WTC11 (cell line): Measurements from ENCODE around the gene TMEM18. TPM values are rescaled to one million over a fixed set of nuclear protein-coding genes. Genes with fewer than 3 reads are reported as not detected.
A peak's percentile ranks its signal among the peaks of the same experiment; 100 is the strongest.

Experiments
- ATAC-seq: fragments of 200-7000 bp; cut with Tn5 transposase; 2 replicates; pipeline ENCODE4 v1.10.0; 2021; ENCODE audit warnings: mild to moderate bottlenecking, moderate library complexity
- CTCF ChIA-PET: fragments of 300-600 bp; sonication (Branson Sonifier 250); formaldehyde crosslinking; loops from one replicate; lab custom pipeline; 2021; ENCODE audit warnings: antibody characterized with exemption; lab: Charles Lee
- POLR2A ChIA-PET: fragments of 350-600 bp; sonication (Branson Sonifier 250); formaldehyde crosslinking; loops from one replicate; lab custom pipeline; 2021; ENCODE audit warnings: antibody characterized with exemption; lab: Charles Lee
- DNase-seq: peaks from one replicate; pipeline ENCODE4 v3.0.0; 2021; ENCODE audit warnings: low spot score
- H3K27ac Mint-ChIP-seq: 2 replicates; pipeline ENCODE4 v1.8.0; 2021; ENCODE audit warnings: mixed read lengths
- H3K27me3 Mint-ChIP-seq: 2 replicates; pipeline ENCODE4 v1.8.0; 2021; ENCODE audit warnings: low read depth, mild to moderate bottlenecking, moderate library complexity, mixed read lengths
- H3K36me3 Mint-ChIP-seq: 2 replicates; pipeline ENCODE4 v1.8.0; 2021; ENCODE audit warnings: mixed read lengths
- H3K4me1 Mint-ChIP-seq: 2 replicates; pipeline ENCODE4 v1.8.0; 2022; ENCODE audit warnings: mixed read lengths
- H3K4me3 Mint-ChIP-seq: 2 replicates; pipeline ENCODE4 v1.8.0; 2021; ENCODE audit warnings: mild to moderate bottlenecking, moderate library complexity, mixed read lengths
- H3K9me3 Mint-ChIP-seq: 2 replicates; pipeline ENCODE4 v1.8.0; 2021; ENCODE audit warnings: mixed read lengths
- ATF6 ChIP-seq: sonication (generic); formaldehyde crosslinking; IDR thresholded peaks from 2 replicates; pipeline ENCODE4 v1.8.1; 2023; ENCODE audit warnings: mild to moderate bottlenecking, missing genetic modification reagents
- CTCF ChIP-seq: fragments of 200-600 bp; IDR thresholded peaks from 2 replicates; pipeline ENCODE4 v1.8.0; 2022; ENCODE audit warnings: antibody characterized with exemption
- E2F5 ChIP-seq: sonication (generic); formaldehyde crosslinking; IDR thresholded peaks from 2 replicates; pipeline ENCODE4 v1.8.1; 2022; ENCODE audit warnings: mild to moderate bottlenecking, moderate library complexity, missing genetic modification reagents
- ERG ChIP-seq: fragments of 250-450 bp; sonication (Bioruptor Pico); IDR thresholded peaks from 2 replicates; pipeline ENCODE4 v1.8.0; 2021; ENCODE audit warnings: mild to moderate bottlenecking
- ETV6 ChIP-seq: sonication (generic); formaldehyde crosslinking; IDR thresholded peaks from 2 replicates; pipeline ENCODE4 v1.8.1; 2022; ENCODE audit warnings: mild to moderate bottlenecking, missing genetic modification reagents
- FOXK1 ChIP-seq: sonication (generic); formaldehyde crosslinking; IDR thresholded peaks from 2 replicates; pipeline ENCODE4 v1.8.0; 2022; ENCODE audit warnings: mild to moderate bottlenecking, moderate library complexity, missing genetic modification reagents
- GABPB1 ChIP-seq: sonication (generic); formaldehyde crosslinking; IDR thresholded peaks from 2 replicates; pipeline ENCODE4 v1.8.1; 2023; ENCODE audit warnings: mild to moderate bottlenecking, missing genetic modification reagents
- MLX ChIP-seq: sonication (generic); formaldehyde crosslinking; IDR thresholded peaks from 2 replicates; pipeline ENCODE4 v1.8.1; 2023; ENCODE audit warnings: mild to moderate bottlenecking, missing genetic modification reagents, moderate library complexity
- NFE2L1 ChIP-seq: sonication (generic); formaldehyde crosslinking; IDR thresholded peaks from 2 replicates; pipeline ENCODE4 v1.8.1; 2023; ENCODE audit warnings: missing genetic modification reagents
- SMAD4 ChIP-seq: sonication (generic); formaldehyde crosslinking; IDR thresholded peaks from 2 replicates; pipeline ENCODE4 v1.8.0; 2022; ENCODE audit warnings: mild to moderate bottlenecking, missing genetic modification reagents
- TEAD1 ChIP-seq: sonication (generic); formaldehyde crosslinking; IDR thresholded peaks from 2 replicates; pipeline ENCODE4 v1.8.0; 2022; ENCODE audit warnings: mild to moderate bottlenecking, missing genetic modification reagents
- TEAD4 ChIP-seq: sonication (generic); formaldehyde crosslinking; IDR thresholded peaks from 2 replicates; pipeline ENCODE4 v1.8.0; 2022; ENCODE audit warnings: mild to moderate bottlenecking, missing genetic modification reagents
- USF2 ChIP-seq: sonication (generic); formaldehyde crosslinking; IDR thresholded peaks from 2 replicates; pipeline ENCODE4 v1.8.1; 2023; ENCODE audit warnings: mild to moderate bottlenecking, missing genetic modification reagents, moderate library complexity
- ZNF138 ChIP-seq: sonication (generic); formaldehyde crosslinking; conservative IDR thresholded peaks from 2 replicates; pipeline ENCODE4 v1.8.1; 2022; ENCODE audit warnings: mild to moderate bottlenecking, moderate library complexity, missing genetic modification reagents
- ZNF232 ChIP-seq: sonication (generic); formaldehyde crosslinking; IDR thresholded peaks from 2 replicates; pipeline ENCODE4 v1.8.0; 2022; ENCODE audit warnings: mild to moderate bottlenecking, missing genetic modification reagents
- total RNA-seq: library from RNA; stranded (reverse); gene quantifications from 3 replicates; pipeline ENCODE4 v1.2.3, GENCODE V29; 2021

TMEM18 gene
- total RNA-seq, 1 experiment from 2014 or later: 24.0 TPM

- TF ChIP-seq ERG (CRISPR knock-in tag) (no peak), TEAD1 (CRISPR knock-in tag) (no peak)
These were observed 37.8 kb upstream of the TMEM18 start (continued) for GRCh38 chr2:715038-715437.

GRCh38 chr2:714005-714741 is 37.0 kb upstream of the TMEM18 start:
- Mint-ChIP-seq H3K36me3 (no peaks in the 10 kb centered on the region), H3K9me3 (no peaks in the 10 kb centered on the region), H3K27ac (no peak overlapping the region), H3K4me3 (no peak overlapping the region), H3K27me3 (peaks cover 3% of the 10 kb centered on the region; the same call in 1 of the 2 replicates), H3K4me1 (peaks cover 20% of the 10 kb centered on the region)
- no peak for TF ChIP-seq TEAD4 (CRISPR knock-in tag)
- peak; percentile 59 for TF ChIP-seq CTCF
- no peak for TF ChIP-seq MLX
- no peak for TF ChIP-seq GABPB1 (CRISPR knock-in tag)
- TF ChIP-seq ERG (CRISPR knock-in tag): no peak
- 0 out of 2 replicates have a peak, but pooled peaks have one; percentile 48 for TF ChIP-seq ETV6 (CRISPR knock-in tag)
- no peak for TF ChIP-seq ZNF138 (CRISPR knock-in tag)
- TF ChIP-seq NFE2L1: no peak
- TF ChIP-seq USF2 (CRISPR knock-in tag): no peak
- TF ChIP-seq ATF6 (CRISPR knock-in tag): no peak
- TF ChIP-seq E2F5 (CRISPR knock-in tag): no peak
- TF ChIP-seq FOXK1 (CRISPR knock-in tag): no peak
- no peak for TF ChIP-seq SMAD4 (CRISPR knock-in tag)
- no peak for TF ChIP-seq ZNF232 (CRISPR knock-in tag)
- ChIA-PET POLR2A (interaction anchor here (0.6 kb wide), 1 partner anchor 415 kb away, joined by 3 read pairs; no protein-coding TSS in a partner anchor), CTCF (interaction anchor here (0.6 to 3.0 kb wide), 8 partner anchors 15 to 422 kb away, joined by 3 to 26 read pairs (median 14); no protein-coding TSS in a partner anchor)
- ATAC-seq (peak; percentile 76), DNase-seq (peak; percentile 69)
